MCF 10A (cell line): ENCODE data around the gene RTN4R. TPM values are rescaled to one million over a fixed set of nuclear protein-coding genes. Genes with fewer than 3 reads are reported as not detected.

Experiments
- BruUV-seq: library from RNA; stranded (reverse); fragments of 400-500 nt; replicated peaks from 2 replicates; lab custom pipeline; 2021; lab: Mats Ljungman, UMichigan
- CTCF ChIA-PET: fragments of 300-600 bp; sonication (Branson Sonifier 250); formaldehyde crosslinking; extraction: SDS; loops from one replicate; lab custom pipeline; 2021; ENCODE audit warnings: antibody characterized with exemption, inconsistent platforms; lab: Yijun Ruan, JAX
- POLR2A ChIA-PET: fragments of 300-600, 350-650 bp; sonication (Branson Sonifier 250); formaldehyde crosslinking; extraction: SDS; loops from one replicate; lab custom pipeline; 2020; ENCODE audit warnings: antibody characterized with exemption, inconsistent platforms; lab: Yijun Ruan, JAX
- DNase-seq: peaks from one replicate; pipeline ENCODE4 v3.0.0-alpha.2; 2018; ENCODE audit not compliant: unreplicated experiment
- H3K27ac Mint-ChIP-seq: one replicate; pipeline ENCODE4 v1.8.0; 2022; ENCODE audit warnings: mild to moderate bottlenecking, low read depth, mixed read lengths; ENCODE audit not compliant: unreplicated experiment
- H3K27me3 Mint-ChIP-seq: one replicate; pipeline ENCODE4 v1.8.0; 2022; ENCODE audit warnings: mixed read lengths; ENCODE audit not compliant: insufficient read depth, unreplicated experiment
- H3K36me3 Mint-ChIP-seq: one replicate; pipeline ENCODE4 v1.8.0; 2022; ENCODE audit warnings: mild to moderate bottlenecking, moderate library complexity, mixed read lengths; ENCODE audit not compliant: insufficient read depth, unreplicated experiment
- H3K4me1 Mint-ChIP-seq: one replicate; pipeline ENCODE4 v1.8.0; 2022; ENCODE audit warnings: mixed read lengths; ENCODE audit not compliant: insufficient read depth, unreplicated experiment
- H3K4me3 Mint-ChIP-seq: one replicate; pipeline ENCODE4 v1.8.0; 2022; ENCODE audit warnings: mild to moderate bottlenecking, moderate library complexity, mixed read lengths; ENCODE audit not compliant: unreplicated experiment
- H3K9me3 Mint-ChIP-seq: one replicate; pipeline ENCODE4 v1.8.0; 2022; ENCODE audit warnings: mixed read lengths; ENCODE audit not compliant: unreplicated experiment
- intact Hi-C: fragments of 100-400 bp; cut with micrococcal nuclease; formaldehyde crosslinking; loops from 2 replicates; pipeline ENCODE4 v1.14.1; 2022
- total RNA-seq: library from RNA; stranded (reverse); gene quantifications from 2 replicates; pipeline ENCODE4 v1.2.3, GENCODE V29; 2022
- TF ChIP-seq, protein P1 (sequence below): fragments of 200-600 bp; IDR thresholded peaks from one replicate; pipeline ENCODE4 v1.8.0; 2022; ENCODE audit warnings: antibody characterized with exemption, mild to moderate bottlenecking; ENCODE audit not compliant: unreplicated experiment

The RTN4R gene
- total RNA-seq, 1 experiment from 2014 or later = 2.7 TPM

DNA sequence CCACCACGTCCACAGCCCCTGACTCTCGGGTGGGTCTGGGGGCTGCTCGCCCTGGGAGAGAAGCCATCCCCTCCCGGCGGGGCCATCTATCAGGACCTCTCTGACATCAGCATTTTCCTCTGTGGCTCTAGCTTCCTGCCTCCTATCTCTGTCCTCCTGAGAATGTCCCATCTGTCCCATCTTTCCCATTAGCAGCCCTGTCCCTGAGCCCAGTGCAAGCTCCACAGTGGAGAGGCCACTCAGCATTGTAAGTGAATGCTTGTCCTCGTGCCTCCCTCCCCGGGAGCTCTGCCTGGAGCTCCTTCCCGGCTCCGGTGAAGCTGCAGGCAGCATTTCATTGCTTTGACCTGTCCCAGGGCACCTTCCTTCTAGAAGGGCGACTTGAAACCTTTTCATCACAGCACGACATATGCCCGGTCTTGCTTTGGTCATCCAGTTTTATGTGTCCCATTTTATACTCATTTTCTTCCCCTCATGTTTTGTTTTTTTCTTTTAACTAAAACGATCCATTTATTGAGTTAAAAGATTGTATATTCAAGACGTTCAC lies 49.7 kb downstream of the RTN4R start:
- Mint-ChIP-seq H3K36me3 (no peaks in the 10 kb centered on the region), H3K4me1 (no peaks in the 10 kb centered on the region), H3K27ac (no peak overlapping the region), H3K9me3 (no peaks in the 10 kb centered on the region), H3K4me3 (no peak overlapping the region), H3K27me3 (no peaks in the 10 kb centered on the region)
- DNase-seq = no peak
- intact Hi-C loops = no loop called here
- BruUV-seq = no TSS peak
- POLR2A ChIA-PET = no interaction called here
- TF ChIP-seq, protein P1, sequence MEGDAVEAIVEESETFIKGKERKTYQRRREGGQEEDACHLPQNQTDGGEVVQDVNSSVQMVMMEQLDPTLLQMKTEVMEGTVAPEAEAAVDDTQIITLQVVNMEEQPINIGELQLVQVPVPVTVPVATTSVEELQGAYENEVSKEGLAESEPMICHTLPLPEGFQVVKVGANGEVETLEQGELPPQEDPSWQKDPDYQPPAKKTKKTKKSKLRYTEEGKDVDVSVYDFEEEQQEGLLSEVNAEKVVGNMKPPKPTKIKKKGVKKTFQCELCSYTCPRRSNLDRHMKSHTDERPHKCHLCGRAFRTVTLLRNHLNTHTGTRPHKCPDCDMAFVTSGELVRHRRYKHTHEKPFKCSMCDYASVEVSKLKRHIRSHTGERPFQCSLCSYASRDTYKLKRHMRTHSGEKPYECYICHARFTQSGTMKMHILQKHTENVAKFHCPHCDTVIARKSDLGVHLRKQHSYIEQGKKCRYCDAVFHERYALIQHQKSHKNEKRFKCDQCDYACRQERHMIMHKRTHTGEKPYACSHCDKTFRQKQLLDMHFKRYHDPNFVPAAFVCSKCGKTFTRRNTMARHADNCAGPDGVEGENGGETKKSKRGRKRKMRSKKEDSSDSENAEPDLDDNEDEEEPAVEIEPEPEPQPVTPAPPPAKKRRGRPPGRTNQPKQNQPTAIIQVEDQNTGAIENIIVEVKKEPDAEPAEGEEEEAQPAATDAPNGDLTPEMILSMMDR = no peak
- CTCF ChIA-PET = interaction anchor here (0.7 kb wide), 1 partner anchor 344 kb away, joined by 3 read pairs; no protein-coding TSS in a partner anchor

DNA sequence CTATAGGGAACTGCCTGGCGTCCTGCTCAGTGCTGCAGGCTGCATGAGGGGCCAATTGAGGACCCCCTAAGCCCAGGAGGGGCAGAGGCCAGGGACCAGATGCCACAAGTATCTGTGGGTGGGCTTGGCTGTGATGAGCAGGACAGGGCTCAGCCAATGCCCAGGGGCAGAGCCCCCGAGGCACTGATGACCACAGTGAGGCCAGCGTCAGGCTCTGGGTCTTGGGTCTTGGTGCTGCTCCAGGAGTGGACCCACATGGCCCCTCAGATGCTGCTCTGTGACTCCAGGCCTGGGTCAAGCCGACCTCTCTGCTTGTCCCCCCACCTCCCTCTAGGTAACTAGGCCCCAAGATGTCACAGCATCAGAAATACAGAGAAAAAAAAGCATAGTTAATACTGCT lies 50.6 kb downstream of the RTN4R start:
- no peak for DNase-seq
- no peaks in the 10 kb centered on the region for H3K27me3 Mint-ChIP-seq
- no peak overlapping the region for H3K27ac Mint-ChIP-seq
- TF ChIP-seq, protein P1 = no peak
- no TSS peak for BruUV-seq
- CTCF ChIA-PET = no interaction called here
- POLR2A ChIA-PET = no interaction called here
- no peaks in the 10 kb centered on the region for H3K4me1 Mint-ChIP-seq
- H3K4me3 Mint-ChIP-seq = no peak overlapping the region
- intact Hi-C loops = no loop called here
- H3K36me3 Mint-ChIP-seq = no peaks in the 10 kb centered on the region
- no peaks in the 10 kb centered on the region for H3K9me3 Mint-ChIP-seq

DNA sequence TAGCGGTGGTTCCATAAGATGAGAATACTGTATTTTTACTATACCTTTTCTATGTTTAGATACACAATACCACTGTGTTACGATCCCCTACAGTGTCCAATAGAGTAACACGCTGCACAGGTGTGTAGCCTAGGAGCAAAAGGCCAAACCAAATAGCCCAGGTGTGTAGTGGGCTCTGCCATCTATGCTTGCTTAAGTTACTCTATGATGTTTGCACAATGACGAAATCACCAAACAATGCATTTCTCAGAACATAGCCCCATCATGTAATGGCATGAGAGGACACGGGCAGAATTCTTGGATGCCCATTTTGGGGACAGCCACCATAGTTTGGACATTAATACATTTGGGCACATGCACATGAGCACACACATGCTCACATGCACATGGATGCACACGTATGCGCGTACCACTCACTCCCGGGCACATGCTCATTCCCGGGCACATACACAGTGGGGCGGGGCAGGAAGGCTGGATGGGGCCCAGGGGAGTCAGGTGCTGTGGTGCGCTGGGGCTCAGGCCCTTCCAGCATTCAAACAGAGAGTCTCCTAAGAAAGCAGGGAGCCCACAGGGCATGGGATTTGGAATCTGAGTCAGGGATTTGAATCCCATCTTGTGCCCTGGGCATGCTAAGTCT lies 51.1 kb downstream of the RTN4R start:
- ChIA-PET CTCF (interaction anchor here (0.9 kb wide), 1 partner anchor 33 kb away, joined by 3 read pairs; no protein-coding TSS in a partner anchor), POLR2A (no interaction called here)
- Mint-ChIP-seq H3K36me3 (no peaks in the 10 kb centered on the region), H3K27me3 (no peaks in the 10 kb centered on the region), H3K27ac (no peak overlapping the region), H3K4me3 (no peak overlapping the region), H3K4me1 (no peaks in the 10 kb centered on the region), H3K9me3 (no peaks in the 10 kb centered on the region)
- intact Hi-C loops = no loop called here
- no TSS peak for BruUV-seq
- TF ChIP-seq, protein P1 = no peak
- DNase-seq = no peak

DNA sequence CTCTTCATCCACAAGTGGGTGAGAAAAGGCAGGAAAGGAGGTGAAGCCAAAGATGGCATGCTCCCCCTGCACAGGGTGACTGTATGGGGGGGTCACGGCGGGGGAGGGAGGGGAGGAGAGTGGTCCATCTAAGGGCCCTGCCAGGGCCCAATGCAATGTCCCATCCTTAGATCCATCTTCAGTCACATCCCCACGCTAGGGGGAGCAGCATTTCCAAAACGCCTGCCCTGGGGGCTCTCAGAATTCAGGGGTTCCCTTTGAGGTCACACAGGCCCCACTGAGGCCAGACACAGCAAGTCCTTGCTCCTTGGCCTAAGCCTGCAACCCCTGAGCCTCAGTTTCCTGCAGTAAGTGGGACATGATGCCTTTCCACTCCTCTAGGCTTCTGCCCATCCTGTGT lies 52.4 kb downstream of the RTN4R start:
- CTCF ChIA-PET = interaction anchor here (0.9 kb wide), 1 partner anchor 35 kb away, joined by 3 read pairs; no protein-coding TSS in a partner anchor
- no peak for DNase-seq
- Mint-ChIP-seq H3K9me3 (no peaks in the 10 kb centered on the region), H3K4me1 (no peaks in the 10 kb centered on the region), H3K36me3 (no peaks in the 10 kb centered on the region), H3K4me3 (no peak overlapping the region), H3K27ac (no peak overlapping the region), H3K27me3 (no peaks in the 10 kb centered on the region)
- no TSS peak for BruUV-seq
- POLR2A ChIA-PET = interaction anchor here (0.6 kb wide), 1 partner anchor 9 kb away, joined by 3 read pairs; no protein-coding TSS in a partner anchor
- intact Hi-C loops = no loop called here
- TF ChIP-seq, protein P1 = peak; percentile 22
